ENCODE results near the gene DNM2.

The DNM2 gene

DNA sequence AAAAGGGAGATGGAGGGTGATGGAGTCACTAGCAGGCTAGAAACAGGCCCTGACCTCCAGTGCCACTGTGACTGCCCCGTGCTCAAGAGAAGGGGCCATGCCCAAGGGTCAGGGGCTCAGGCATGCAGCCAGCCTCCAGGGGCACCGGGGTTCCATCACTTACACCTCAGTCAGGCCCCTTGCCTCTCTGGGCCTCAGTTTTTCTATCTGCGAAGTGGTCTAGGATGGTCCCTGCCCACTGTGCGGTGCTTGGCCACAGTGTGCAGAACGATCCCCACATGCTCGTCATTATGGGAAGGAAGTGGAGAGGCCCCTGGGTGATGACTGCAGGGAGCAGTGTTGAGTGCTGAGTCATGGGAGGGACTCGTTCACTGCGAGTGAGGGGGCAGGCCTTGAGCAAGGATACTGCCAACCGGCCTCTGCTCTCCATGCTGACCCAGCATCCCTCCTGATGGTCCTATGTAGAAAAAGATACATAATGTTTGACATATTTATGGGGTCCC, 95.1 kb downstream of the DNM2 start:
- no peak overlapping the region for H3K4me3 ChIP-seq (ENCODE audit: low read depth, low read length)
- DNase-seq (ENCODE audit: low read depth): no peak
- TF ChIP-seq, protein P1, sequence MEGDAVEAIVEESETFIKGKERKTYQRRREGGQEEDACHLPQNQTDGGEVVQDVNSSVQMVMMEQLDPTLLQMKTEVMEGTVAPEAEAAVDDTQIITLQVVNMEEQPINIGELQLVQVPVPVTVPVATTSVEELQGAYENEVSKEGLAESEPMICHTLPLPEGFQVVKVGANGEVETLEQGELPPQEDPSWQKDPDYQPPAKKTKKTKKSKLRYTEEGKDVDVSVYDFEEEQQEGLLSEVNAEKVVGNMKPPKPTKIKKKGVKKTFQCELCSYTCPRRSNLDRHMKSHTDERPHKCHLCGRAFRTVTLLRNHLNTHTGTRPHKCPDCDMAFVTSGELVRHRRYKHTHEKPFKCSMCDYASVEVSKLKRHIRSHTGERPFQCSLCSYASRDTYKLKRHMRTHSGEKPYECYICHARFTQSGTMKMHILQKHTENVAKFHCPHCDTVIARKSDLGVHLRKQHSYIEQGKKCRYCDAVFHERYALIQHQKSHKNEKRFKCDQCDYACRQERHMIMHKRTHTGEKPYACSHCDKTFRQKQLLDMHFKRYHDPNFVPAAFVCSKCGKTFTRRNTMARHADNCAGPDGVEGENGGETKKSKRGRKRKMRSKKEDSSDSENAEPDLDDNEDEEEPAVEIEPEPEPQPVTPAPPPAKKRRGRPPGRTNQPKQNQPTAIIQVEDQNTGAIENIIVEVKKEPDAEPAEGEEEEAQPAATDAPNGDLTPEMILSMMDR (IDR thresholded peaks at IDR 0.05; ENCODE audit: control insufficient read depth, extremely low read depth, insufficient read depth): no peak

DNA sequence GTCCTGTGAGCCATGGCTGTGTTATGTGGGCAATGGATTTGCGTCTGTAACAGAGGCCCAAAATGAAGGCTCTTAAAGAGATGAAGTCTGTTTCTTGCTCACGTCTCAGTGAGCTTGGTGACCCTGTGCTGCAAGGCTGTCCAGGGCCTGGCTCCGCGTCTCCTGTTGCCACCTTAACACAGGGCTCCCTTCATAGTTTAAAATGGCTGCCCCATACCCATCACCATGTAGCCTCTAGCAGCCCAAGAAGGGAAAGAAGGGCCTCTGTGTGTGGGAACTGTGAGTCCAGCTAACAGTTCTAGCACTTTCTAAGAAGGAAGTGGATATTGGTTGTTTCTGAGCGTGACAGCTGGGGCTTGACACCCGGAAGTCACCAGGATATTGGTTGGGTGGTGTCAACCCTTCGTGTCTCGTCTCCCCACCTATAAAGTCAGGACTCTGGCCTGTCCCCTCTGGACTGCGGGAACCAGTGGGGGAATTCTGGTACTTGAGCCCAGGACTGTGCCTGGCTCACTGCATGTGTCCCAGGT, 97.2 kb downstream of the DNM2 start:
- no peak overlapping the region for H3K4me3 ChIP-seq (ENCODE audit: low read depth, low read length)
- no peak for DNase-seq (ENCODE audit: low read depth)
- TF ChIP-seq, protein P1 (IDR thresholded peaks at IDR 0.05; ENCODE audit: control insufficient read depth, extremely low read depth, insufficient read depth): no peak

DNA sequence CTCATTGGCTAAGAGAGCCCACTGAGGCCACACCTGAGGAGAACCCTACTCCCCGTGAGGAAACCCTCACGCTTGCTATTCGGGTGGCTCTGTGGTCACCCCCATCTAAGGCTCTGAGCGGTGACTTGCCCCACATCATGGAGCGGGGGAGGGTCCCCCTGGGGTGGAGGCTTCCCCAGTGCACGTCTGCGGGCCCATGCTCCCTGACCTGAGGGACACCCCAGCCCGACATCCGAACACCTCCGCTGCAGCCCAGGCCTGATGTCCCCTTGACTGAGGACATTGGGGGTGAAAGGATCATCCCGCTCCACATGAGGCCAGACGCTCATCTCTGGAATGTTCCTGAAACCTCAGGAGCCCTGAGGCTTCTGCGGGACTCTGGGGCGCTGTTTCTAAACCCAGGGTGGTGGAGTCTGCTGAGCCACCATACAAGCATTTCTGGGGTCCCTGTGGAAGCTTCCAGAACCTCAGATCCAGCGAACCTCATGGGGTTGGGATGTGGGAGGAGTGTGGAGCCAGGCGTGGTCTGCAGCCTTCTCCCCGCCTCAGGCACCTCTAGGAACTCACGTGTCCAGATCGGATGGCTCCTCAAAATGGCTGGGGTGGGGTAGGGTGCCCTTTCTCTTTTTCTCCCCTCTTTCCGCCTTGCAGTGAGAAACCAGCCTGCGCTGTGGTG, 98.2 kb downstream of the DNM2 start:
- no peak overlapping the region for H3K4me3 ChIP-seq (ENCODE audit: low read depth, low read length)
- TF ChIP-seq, protein P1 (IDR thresholded peaks at IDR 0.05; ENCODE audit: control insufficient read depth, extremely low read depth, insufficient read depth): no peak
- no peak for DNase-seq (ENCODE audit: low read depth)

DNA sequence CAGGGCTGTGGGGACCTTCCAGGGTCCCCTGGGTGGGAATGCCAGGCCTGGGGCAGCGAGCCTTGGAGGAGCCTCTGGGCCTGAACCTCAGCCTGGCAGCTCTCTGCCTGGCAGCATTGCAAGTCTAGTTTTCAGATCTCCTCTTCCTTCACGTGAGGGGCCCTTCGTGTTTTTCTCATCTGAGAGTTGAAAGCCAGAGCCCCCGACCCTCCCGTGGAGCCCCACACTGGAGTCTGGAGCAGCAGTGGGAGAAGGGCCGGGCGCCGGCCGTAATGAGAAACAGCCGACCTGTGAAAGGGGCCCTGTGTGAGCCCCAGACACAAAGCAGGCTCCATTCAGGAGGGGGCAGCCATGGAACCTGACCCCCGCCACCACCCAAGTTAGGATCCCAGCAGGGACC, 98.8 kb downstream of the DNM2 start:
- H3K4me3 ChIP-seq (ENCODE audit: low read depth, low read length): no peak overlapping the region
- TF ChIP-seq, protein P1 (IDR thresholded peaks at IDR 0.05; ENCODE audit: control insufficient read depth, extremely low read depth, insufficient read depth): no peak

DNA sequence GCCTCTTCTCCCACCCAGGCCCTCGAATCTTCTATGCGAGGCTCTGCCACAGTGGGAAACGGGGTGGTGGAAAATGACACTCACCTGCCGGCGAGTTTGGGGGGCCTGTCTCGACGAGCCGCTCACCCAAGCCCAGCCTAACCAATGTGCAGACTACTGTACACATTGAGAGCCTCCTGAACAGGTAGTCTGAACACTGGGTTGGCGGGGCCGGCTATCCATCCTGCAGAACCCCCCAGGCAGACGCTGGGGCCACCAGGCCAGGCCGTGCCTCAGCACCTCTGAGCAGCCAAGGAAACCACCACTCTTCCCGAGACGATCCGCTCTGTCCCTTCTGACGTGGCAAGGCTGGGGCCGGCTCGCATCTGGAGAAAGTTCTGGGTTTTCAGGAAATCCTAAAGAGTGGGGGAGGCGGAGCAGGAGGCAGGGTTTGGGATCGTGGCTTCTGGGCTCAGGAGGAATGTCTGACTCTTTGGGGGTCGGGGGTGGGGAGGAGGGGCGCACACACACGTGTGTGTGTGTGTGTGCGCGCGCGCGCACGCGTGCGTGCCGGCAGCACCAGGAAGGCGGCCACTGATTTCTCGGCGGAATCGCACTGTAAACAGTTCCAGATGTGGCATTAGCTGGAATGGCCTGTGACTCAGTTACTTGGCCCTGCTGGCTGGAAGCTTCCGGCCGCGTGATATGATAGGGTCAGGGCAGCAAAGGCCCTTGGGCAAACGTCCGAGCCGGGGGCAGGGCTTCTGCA, 99.6 kb downstream of the DNM2 start:
- TF ChIP-seq, protein P1 (IDR thresholded peaks at IDR 0.05; ENCODE audit: control insufficient read depth, extremely low read depth, insufficient read depth): no peak
- H3K4me3 ChIP-seq (ENCODE audit: low read depth, low read length): no peak overlapping the region
- DNase-seq (ENCODE audit: low read depth): no peak

More for the DNA sequence above, 98.8 kb downstream of the DNM2 start:
- DNase-seq (ENCODE audit: low read depth): no peak

DNA sequence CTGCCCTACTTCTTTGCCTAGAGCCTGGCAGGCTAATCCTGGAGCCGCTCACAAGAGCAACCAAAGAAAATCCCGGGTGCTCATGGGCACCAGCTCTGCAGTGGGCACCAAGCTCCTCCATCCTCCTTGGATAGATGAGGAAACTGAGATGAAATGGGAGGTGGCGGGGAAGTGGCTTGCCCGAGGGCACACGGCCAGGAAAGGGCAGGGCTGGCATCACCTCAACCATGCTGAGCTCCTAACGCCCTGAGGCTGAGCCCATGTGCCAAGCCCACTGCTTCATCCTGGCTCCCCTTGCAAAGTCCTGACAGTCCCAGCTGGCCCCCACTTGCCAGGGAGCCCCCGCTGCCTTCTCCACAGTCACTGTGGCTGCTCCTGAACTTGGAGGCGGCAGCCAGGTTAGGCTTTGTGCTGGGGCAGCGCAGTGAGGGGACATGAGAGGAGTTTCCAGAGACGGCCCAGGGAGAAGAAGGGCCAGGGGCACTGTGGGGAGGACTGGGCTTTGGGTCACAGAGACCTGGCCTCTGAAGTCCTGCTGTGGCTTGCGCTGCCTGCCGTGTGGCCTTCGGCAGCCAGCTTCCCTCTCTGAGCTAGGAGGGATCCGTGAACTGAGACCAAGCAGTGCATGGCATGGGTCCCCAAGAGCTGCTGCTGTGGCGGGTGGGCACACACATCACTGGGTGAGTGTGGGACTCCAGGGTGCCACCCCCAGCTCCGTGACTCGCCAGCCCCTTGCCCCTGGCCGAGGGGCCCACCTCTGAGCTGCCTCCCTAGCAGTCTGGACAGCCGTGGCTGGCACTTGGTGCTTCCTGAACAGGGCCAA, 100.6 kb downstream of the DNM2 start:
- TF ChIP-seq, protein P1 (IDR thresholded peaks at IDR 0.05; ENCODE audit: control insufficient read depth, extremely low read depth, insufficient read depth): no peak
- DNase-seq (ENCODE audit: low read depth): no peak
- no peak overlapping the region for H3K4me3 ChIP-seq (ENCODE audit: low read depth, low read length)
